Right atrium auricular region (tissue), 2 donors: Measurements from ENCODE around the gene PJA2. TPM values are rescaled to one million over a fixed set of nuclear protein-coding genes. Genes with fewer than 3 reads are reported as not detected.

Source experiments
- DNase-seq: peaks from one replicate; pipeline ENCODE4 v3.0.0-alpha.2; 2019; ENCODE audit warnings: low spot score
- H3K27ac ChIP-seq, 2 donors: fragments of 200-600 bp; sonication (generic); 1 replicate in 1 of 2; 2 replicates in 1 of 2; pipeline ENCODE4 v1.5.1; 2016 to 2019
- H3K27me3 ChIP-seq, 2 donors: fragments of 200-600 bp; sonication (generic); one replicate each; pipeline versions ENCODE4 v1.5.1 to v1.6.0; 2017 to 2019
- H3K36me3 ChIP-seq: fragments of 200-600 bp; sonication (generic); one replicate; pipeline ENCODE4 v1.5.1; 2016
- H3K4me1 ChIP-seq, 2 donors: fragments of 200-600 bp; sonication (generic); one replicate each; pipeline versions ENCODE4 v1.5.1 to v1.6.0; 2017 to 2019
- H3K4me3 ChIP-seq, 2 donors: fragments of 200-600 bp; sonication (generic); 1 replicate in 1 of 2; 2 replicates in 1 of 2; pipeline ENCODE4 v1.5.1; 2017 to 2019; ENCODE audit warnings: mild to moderate bottlenecking in 1 of 2, moderate library complexity in 1 of 2
- H3K9me3 ChIP-seq, 2 donors: fragments of 200-600 bp; sonication (generic); one replicate each; pipeline ENCODE4 v1.5.1; 2019
- total RNA-seq, 2 donors: library from RNA; depleted of rRNA; stranded (reverse); fragments of >200 nt; gene quantifications; one replicate each; pipeline ENCODE4 v1.1.0, GENCODE V29; 2016
- TF ChIP-seq, protein P1 (sequence below), 2 donors: fragments of 200-600 bp; sonication (generic); IDR thresholded peaks; one replicate each; pipeline ENCODE4 v1.5.1; 2019; ENCODE audit warnings: antibody characterized with exemption in 2 of 2

Gene PJA2
- total RNA-seq, 2 donors from 2014 or later = 80.7 to 88.3 TPM

- Histone ChIP-seq H3K27me3 (no peaks in the 10 kb centered on the region), H3K9me3 (no peaks in the 10 kb centered on the region), H3K4me1 (peaks cover 0 to 59% of the 10 kb centered on the region in 2 donors), H3K27ac (peak overlapping the region in 1 of 2 donors; percentile 100), H3K4me3 (no peak overlapping the region), H3K36me3 (no peaks in the 10 kb centered on the region)
- TF ChIP-seq, protein P1, sequence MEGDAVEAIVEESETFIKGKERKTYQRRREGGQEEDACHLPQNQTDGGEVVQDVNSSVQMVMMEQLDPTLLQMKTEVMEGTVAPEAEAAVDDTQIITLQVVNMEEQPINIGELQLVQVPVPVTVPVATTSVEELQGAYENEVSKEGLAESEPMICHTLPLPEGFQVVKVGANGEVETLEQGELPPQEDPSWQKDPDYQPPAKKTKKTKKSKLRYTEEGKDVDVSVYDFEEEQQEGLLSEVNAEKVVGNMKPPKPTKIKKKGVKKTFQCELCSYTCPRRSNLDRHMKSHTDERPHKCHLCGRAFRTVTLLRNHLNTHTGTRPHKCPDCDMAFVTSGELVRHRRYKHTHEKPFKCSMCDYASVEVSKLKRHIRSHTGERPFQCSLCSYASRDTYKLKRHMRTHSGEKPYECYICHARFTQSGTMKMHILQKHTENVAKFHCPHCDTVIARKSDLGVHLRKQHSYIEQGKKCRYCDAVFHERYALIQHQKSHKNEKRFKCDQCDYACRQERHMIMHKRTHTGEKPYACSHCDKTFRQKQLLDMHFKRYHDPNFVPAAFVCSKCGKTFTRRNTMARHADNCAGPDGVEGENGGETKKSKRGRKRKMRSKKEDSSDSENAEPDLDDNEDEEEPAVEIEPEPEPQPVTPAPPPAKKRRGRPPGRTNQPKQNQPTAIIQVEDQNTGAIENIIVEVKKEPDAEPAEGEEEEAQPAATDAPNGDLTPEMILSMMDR (IDR thresholded peaks at IDR 0.05) = no peak
- no peak for DNase-seq
Measured at GRCh38 chr5:109406719-109407118, 3.1 kb downstream of the PJA2 start.

GRCh38 chr5:109404428-109404960 is 5.3 kb downstream of the PJA2 start:
- no peaks in the 10 kb centered on the region for H3K27me3 ChIP-seq
- H3K4me1 ChIP-seq = peaks cover 0 to 63% of the 10 kb centered on the region in 2 donors
- no peaks in the 10 kb centered on the region for H3K36me3 ChIP-seq
- H3K9me3 ChIP-seq = no peaks in the 10 kb centered on the region
- no peak overlapping the region for H3K4me3 ChIP-seq
- no peak for DNase-seq
- TF ChIP-seq, protein P1 (IDR thresholded peaks at IDR 0.05) = no peak
- H3K27ac ChIP-seq = no peak overlapping the region

- DNase-seq = no peak
- Histone ChIP-seq H3K9me3 (no peaks in the 10 kb centered on the region), H3K4me3 (no peak overlapping the region), H3K27me3 (no peaks in the 10 kb centered on the region), H3K4me1 (peaks cover 0 to 71% of the 10 kb centered on the region in 2 donors), H3K36me3 (no peaks in the 10 kb centered on the region), H3K27ac (no peak overlapping the region)
- TF ChIP-seq, protein P1 (IDR thresholded peaks at IDR 0.05) = no peak
Measured at GRCh38 chr5:109403469-109403868, 6.3 kb downstream of the PJA2 start.

DNA sequence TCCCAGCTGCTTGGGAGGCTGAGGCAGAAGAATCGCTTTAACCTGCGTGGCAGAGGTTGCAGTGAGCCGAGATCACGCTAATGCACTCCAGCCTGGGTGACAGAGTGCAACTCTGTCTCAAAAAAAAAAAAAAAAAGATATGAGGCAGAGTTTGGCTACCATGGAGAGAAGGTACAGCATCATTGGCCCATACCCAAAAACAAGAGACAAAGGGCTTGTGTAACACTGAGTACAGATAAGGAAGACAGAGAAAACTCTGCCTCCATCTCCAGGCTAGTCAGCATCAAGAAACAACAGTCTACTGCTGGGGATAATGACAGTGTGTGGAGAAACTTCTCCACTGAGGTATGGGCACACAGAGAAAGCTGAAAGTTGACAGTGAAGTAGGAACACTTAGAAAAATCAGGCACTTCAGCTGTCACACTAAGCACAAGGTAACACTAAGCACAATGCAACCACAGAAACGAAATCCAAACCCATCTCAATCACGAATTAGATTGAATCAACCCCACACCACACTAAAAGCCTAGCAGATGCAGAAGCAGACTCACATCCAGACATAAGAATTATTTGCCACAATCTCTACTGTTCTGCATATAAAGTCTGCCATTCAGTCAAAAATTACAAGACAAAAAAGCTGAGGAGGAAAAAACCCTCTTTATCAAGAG is 10.5 kb downstream of the PJA2 start:
- no peaks in the 10 kb centered on the region for H3K9me3 ChIP-seq
- H3K27ac ChIP-seq = no peak overlapping the region
- peaks cover 0 to 43% of the 10 kb centered on the region in 2 donors for H3K4me1 ChIP-seq
- no peak overlapping the region for H3K4me3 ChIP-seq
- TF ChIP-seq, protein P1 (IDR thresholded peaks at IDR 0.05) = no peak
- no peak for DNase-seq
- no peaks in the 10 kb centered on the region for H3K36me3 ChIP-seq
- H3K27me3 ChIP-seq = no peaks in the 10 kb centered on the region

- H3K27ac ChIP-seq = no peak overlapping the region
- no peaks in the 10 kb centered on the region for H3K36me3 ChIP-seq
- TF ChIP-seq, protein P1 (IDR thresholded peaks at IDR 0.05) = no peak
- no peaks in the 10 kb centered on the region for H3K27me3 ChIP-seq
- peaks cover 0 to 49% of the 10 kb centered on the region in 2 donors for H3K4me1 ChIP-seq
- no peak overlapping the region for H3K4me3 ChIP-seq
- DNase-seq = no peak
- no peaks in the 10 kb centered on the region for H3K9me3 ChIP-seq
Measured at GRCh38 chr5:109396965-109397364, 12.8 kb downstream of the PJA2 start.
